Endodermal cell (in vitro differentiated cells): Measurements from ENCODE around the gene SLC15A5. TPM values are rescaled to one million over a fixed set of nuclear protein-coding genes. Genes with fewer than 3 reads are reported as not detected.

Experiments
- DNase-seq: peaks from one replicate; pipeline ENCODE4 v3.0.0-alpha.2; 2017
- H3K27ac ChIP-seq: 2 replicates; pipeline ENCODE4 v1.5.1; 2013; ENCODE audit warnings: mild to moderate bottlenecking, low read depth, low read length, moderate library complexity
- H3K27me3 ChIP-seq: 2 replicates; pipeline ENCODE4 v1.6.1; 2013; ENCODE audit warnings: mild to moderate bottlenecking, low read length, moderate library complexity; ENCODE audit not compliant: insufficient read depth, control insufficient read depth, poor library complexity, severe bottlenecking
- H3K36me3 ChIP-seq: 2 replicates; pipeline ENCODE4 v1.7.0; 2013; ENCODE audit warnings: mild to moderate bottlenecking, low read length, moderate library complexity; ENCODE audit not compliant: control insufficient read depth, insufficient read depth
- H3K4me1 ChIP-seq: one replicate; pipeline ENCODE4 v1.7.0; 2013; ENCODE audit warnings: low read length; ENCODE audit not compliant: control insufficient read depth, insufficient read depth
- H3K4me3 ChIP-seq: 2 replicates; pipeline ENCODE4 v1.5.1; 2013; ENCODE audit warnings: mild to moderate bottlenecking, low read length, moderate library complexity
- H3K9ac ChIP-seq: 2 replicates; pipeline ENCODE4 v1.6.1; 2013; ENCODE audit warnings: mild to moderate bottlenecking, low read length, moderate library complexity; ENCODE audit not compliant: poor library complexity, severe bottlenecking; ENCODE audit errors: extremely low read depth
- H3K9me3 ChIP-seq: 2 replicates; pipeline ENCODE4 v1.6.1; 2013; ENCODE audit warnings: mild to moderate bottlenecking, low read length, moderate library complexity; ENCODE audit not compliant: control insufficient read depth
- H3K27ac Mint-ChIP-seq: 2 replicates; pipeline ENCODE4 v1.8.0; 2020; ENCODE audit warnings: mixed read lengths
- H3K27me3 Mint-ChIP-seq: 2 replicates; pipeline ENCODE4 v1.8.0; 2021; ENCODE audit warnings: mild to moderate bottlenecking, mixed read lengths; ENCODE audit not compliant: insufficient read depth
- H3K36me3 Mint-ChIP-seq: 2 replicates; pipeline ENCODE4 v1.8.0; 2020; ENCODE audit warnings: low read depth, mixed read lengths
- H3K4me1 Mint-ChIP-seq: 2 replicates; pipeline ENCODE4 v1.8.0; 2020; ENCODE audit warnings: mixed read lengths
- H3K4me3 Mint-ChIP-seq: 2 replicates; pipeline ENCODE4 v1.8.0; 2020; ENCODE audit warnings: mild to moderate bottlenecking, moderate library complexity, mixed read lengths
- H3K9me3 Mint-ChIP-seq: 2 replicates; pipeline ENCODE4 v1.8.0; 2020; ENCODE audit warnings: mild to moderate bottlenecking, mixed read lengths
- WGBS, 2 experiments: methylation state at CpG; one replicate each; pipeline versions ENCODE4 v1.1.5 to v1.1.7; 2013; ENCODE audit warnings: missing lambda C conversion rate in 2 of 2, mixed read lengths in 1 of 2; ENCODE audit not compliant: insufficient coverage in 1 of 2, insufficient read length in 1 of 2; 5-methylcytosine and 5-hydroxymethylcytosine counted together
- total RNA-seq, 2 donors: library from RNA; stranded (reverse); fragmentation: NEBNext Ultra II Directional in 1 of 2; extraction: Animal tissue kit (Norgen Biotek cat#: 25700) in 1 of 2; gene quantifications; 2 replicates in 1 of 2; 3 replicates in 1 of 2; pipeline ENCODE4 v1.2.1, GENCODE V29; 2021
- TF ChIP-seq, protein P1 (sequence below): fragments of 200-600 bp; sonication (generic); conservative IDR thresholded peaks from 2 replicates; pipeline ENCODE4 v1.5.0; 2021; ENCODE audit warnings: antibody characterized with exemption, mild to moderate bottlenecking

SLC15A5 gene
- total RNA-seq, 2 donors from 2014 or later = not detected

- no peaks in the 10 kb centered on the region for H3K27me3 Mint-ChIP-seq
- no peaks in the 10 kb centered on the region for H3K36me3 Mint-ChIP-seq
- H3K9ac ChIP-seq = no peak overlapping the region
- WGBS, 2 experiments = 92 to 94% methylated on average over 3 to 5 of the region's 7 CpGs
- H3K4me1 ChIP-seq = no peaks in the 10 kb centered on the region
- TF ChIP-seq, protein P1, sequence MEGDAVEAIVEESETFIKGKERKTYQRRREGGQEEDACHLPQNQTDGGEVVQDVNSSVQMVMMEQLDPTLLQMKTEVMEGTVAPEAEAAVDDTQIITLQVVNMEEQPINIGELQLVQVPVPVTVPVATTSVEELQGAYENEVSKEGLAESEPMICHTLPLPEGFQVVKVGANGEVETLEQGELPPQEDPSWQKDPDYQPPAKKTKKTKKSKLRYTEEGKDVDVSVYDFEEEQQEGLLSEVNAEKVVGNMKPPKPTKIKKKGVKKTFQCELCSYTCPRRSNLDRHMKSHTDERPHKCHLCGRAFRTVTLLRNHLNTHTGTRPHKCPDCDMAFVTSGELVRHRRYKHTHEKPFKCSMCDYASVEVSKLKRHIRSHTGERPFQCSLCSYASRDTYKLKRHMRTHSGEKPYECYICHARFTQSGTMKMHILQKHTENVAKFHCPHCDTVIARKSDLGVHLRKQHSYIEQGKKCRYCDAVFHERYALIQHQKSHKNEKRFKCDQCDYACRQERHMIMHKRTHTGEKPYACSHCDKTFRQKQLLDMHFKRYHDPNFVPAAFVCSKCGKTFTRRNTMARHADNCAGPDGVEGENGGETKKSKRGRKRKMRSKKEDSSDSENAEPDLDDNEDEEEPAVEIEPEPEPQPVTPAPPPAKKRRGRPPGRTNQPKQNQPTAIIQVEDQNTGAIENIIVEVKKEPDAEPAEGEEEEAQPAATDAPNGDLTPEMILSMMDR = no peak
- H3K9me3 ChIP-seq = no peaks in the 10 kb centered on the region
- no peak overlapping the region for H3K27ac Mint-ChIP-seq
- H3K27ac ChIP-seq = no peak overlapping the region
- DNase-seq = no peak
- H3K4me1 Mint-ChIP-seq = peaks cover 9% of the 10 kb centered on the region
- peaks cover 1% of the 10 kb centered on the region for H3K9me3 Mint-ChIP-seq
- H3K4me3 ChIP-seq = no peak overlapping the region
- H3K27me3 ChIP-seq = no peaks in the 10 kb centered on the region
- H3K4me3 Mint-ChIP-seq = no peak overlapping the region
- H3K36me3 ChIP-seq = no peaks in the 10 kb centered on the region
These were observed 23.3 kb upstream of the SLC15A5 start for GRCh38 chr12:16300736-16301135.

DNA sequence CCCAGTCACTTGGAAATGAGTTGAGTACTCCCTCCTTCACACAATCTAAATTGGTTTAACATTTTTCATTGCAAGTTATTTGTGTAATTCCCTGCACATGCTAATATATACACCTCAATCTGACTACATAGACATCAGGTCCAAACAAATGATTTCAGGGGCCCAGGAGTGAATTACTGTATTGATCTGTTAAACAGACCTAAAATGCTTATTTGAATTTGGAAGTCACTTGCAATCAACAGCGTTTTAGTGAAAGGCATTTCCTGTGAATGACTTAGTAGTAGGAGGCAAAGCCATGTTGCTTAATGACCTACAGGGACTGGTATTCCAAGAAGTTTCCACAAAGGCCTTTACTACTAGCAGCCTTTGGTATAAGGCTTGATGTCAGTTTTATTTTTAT, 22.6 kb upstream of the SLC15A5 start:
- no peaks in the 10 kb centered on the region for H3K4me1 ChIP-seq
- Mint-ChIP-seq H3K4me3 (no peak overlapping the region), H3K9me3 (no peaks in the 10 kb centered on the region), H3K27ac (peak overlapping the region; percentile 65), H3K36me3 (no peaks in the 10 kb centered on the region), H3K27me3 (no peaks in the 10 kb centered on the region), H3K4me1 (peaks cover 9% of the 10 kb centered on the region)
- H3K9me3 ChIP-seq = no peaks in the 10 kb centered on the region
- H3K27ac ChIP-seq = no peak overlapping the region
- no peaks in the 10 kb centered on the region for H3K36me3 ChIP-seq
- DNase-seq = no peak
- no peaks in the 10 kb centered on the region for H3K27me3 ChIP-seq
- no peak overlapping the region for H3K9ac ChIP-seq
- TF ChIP-seq, protein P1 = no peak
- 41% methylated on average over 1 of the region's 1 CpG; no CpG with 5 or more reads in 1 of the 2 experiments for WGBS, 2 experiments
- H3K4me3 ChIP-seq = no peak overlapping the region

GRCh38 chr12:16299403-16299802, 21.9 kb upstream of the SLC15A5 start:
- peak overlapping the region; percentile 65 for H3K27ac Mint-ChIP-seq
- H3K36me3 ChIP-seq = no peaks in the 10 kb centered on the region
- H3K4me3 Mint-ChIP-seq = no peak overlapping the region
- peaks cover 9% of the 10 kb centered on the region for H3K4me1 Mint-ChIP-seq
- H3K27me3 Mint-ChIP-seq = no peaks in the 10 kb centered on the region
- TF ChIP-seq, protein P1 = no peak
- WGBS, 2 experiments = 85% methylated on average over 2 of the region's 2 CpGs; no CpG with 5 or more reads in 1 of the 2 experiments
- DNase-seq = no peak
- H3K36me3 Mint-ChIP-seq = no peaks in the 10 kb centered on the region
- H3K9ac ChIP-seq = no peak overlapping the region
- H3K4me3 ChIP-seq = no peak overlapping the region
- no peaks in the 10 kb centered on the region for H3K9me3 Mint-ChIP-seq
- no peaks in the 10 kb centered on the region for H3K4me1 ChIP-seq
- no peaks in the 10 kb centered on the region for H3K9me3 ChIP-seq
- H3K27ac ChIP-seq = no peak overlapping the region
- H3K27me3 ChIP-seq = no peaks in the 10 kb centered on the region
